Uterine smooth muscle cell (primary cell): ENCODE measurements around the gene KLHL24. TPM values are rescaled to one million over a fixed set of nuclear protein-coding genes. Genes with fewer than 3 reads are reported as not detected.

ENCODE experiments used
- total RNA-seq: library from RNA; depleted of rRNA; stranded (reverse); fragments of >200 nt; gene quantifications from 2 replicates; pipeline ENCODE4 v1.2.3, GENCODE V29; 2014

The KLHL24 gene, protein sequence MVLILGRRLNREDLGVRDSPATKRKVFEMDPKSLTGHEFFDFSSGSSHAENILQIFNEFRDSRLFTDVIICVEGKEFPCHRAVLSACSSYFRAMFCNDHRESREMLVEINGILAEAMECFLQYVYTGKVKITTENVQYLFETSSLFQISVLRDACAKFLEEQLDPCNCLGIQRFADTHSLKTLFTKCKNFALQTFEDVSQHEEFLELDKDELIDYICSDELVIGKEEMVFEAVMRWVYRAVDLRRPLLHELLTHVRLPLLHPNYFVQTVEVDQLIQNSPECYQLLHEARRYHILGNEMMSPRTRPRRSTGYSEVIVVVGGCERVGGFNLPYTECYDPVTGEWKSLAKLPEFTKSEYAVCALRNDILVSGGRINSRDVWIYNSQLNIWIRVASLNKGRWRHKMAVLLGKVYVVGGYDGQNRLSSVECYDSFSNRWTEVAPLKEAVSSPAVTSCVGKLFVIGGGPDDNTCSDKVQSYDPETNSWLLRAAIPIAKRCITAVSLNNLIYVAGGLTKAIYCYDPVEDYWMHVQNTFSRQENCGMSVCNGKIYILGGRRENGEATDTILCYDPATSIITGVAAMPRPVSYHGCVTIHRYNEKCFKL
- total RNA-seq, result 31.2 and 81.4 TPM in 2 replicates

DNA sequence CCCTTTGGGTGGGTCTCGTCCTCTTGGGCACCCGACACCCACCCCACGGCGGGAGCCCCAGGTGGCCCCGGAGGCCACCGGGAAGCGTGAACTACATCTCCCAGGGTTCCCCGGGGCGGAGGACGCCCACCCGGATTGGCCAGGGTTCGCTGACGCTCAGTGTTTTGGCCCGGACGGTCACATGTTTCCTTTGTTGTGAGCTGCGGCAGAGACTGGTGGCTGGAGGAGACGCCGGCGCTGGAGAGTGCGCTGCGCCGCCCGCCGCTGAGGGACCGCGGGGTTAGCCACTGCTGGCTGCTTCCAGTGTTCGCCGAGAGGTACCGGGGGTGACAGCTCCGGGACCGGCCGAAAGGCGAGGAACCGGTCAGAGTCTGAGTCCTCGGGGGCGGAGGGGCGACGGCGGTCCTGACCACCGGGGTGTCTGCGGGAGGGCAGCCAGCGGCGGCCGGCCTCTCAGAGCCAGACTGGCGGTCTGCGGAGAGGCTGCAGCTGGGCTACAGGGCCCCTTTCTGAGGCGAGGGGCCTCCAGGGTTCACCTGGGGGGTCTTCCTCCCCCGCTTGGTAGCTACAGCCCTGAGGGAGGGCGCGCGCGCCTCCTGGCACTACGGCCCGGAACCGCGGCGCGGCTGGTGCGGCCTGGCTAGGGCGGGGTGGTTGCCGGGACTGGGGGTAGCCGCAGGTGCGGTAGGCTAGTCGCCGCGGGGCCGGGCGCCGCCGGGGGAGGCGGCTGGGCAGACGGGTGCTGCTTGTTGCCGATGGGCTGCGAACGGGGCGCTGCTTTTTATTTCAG lies at the start of gene KLHL24:
Gene KLHL24 (plus strand): TSS at position 193 of the 790 bp plus-strand sequence. CDS start 14,734 bp downstream, outside the sequence.

DNA sequence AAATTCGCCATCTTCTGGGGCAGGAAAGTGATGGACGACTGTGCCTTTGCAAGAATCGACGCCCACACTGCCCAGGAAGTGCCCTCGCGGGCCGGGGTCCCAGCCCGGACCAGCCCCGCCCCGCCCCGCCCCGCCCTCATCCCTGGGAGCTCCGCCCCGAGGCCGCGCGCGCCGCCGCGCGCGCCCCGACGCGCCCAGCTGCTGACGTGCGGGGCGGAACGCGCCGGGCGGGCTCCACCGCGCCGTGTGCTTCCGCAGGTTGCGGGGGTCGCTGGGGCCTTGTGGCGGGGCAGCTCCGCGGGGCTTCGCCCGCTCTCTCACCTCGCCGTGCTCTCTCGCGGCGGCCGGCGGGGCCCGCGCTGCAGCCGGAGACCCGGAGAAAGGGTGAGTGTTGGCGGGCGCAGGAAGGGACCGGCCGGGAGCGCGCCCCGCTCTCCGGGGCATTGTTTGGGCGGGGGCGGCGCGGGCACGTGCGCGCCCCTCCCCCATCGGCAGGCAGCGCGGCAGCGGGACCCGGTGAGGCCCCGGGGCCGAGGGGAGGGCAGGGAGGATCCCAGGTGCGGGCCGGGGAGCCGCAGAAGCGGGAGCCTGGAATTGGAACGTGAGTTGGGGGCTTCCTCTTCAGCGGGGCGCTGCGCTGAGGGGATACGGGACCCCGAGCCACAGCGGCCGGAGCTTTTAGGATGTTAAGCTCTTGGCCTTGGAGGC lies 62.3 kb downstream of the KLHL24 start, which contains the start of gene YEATS2:
Gene YEATS2 (plus strand): TSS at position 188 of the 708 bp plus-strand sequence. CDS start 17,366 bp downstream, outside the sequence.

Other genes starting within 250 kb of the KLHL24 start
- gene MCF2L2, start 207.0 kb upstream of the KLHL24 start, total RNA-seq, result 0.66 and 1.9 TPM in 2 replicates
- under 0.01 TPM in 2 replicates for gene KLHL6, start 79.9 kb upstream of the KLHL24 start, total RNA-seq
- gene YEATS2, start 62.2 kb downstream of the KLHL24 start, total RNA-seq, result 27.7 and 33.6 TPM in 2 replicates
- gene MAP6D1, start 190.0 kb downstream of the KLHL24 start, total RNA-seq, result 1.2 and 2.5 TPM in 2 replicates
- 30.6 and 48.8 TPM in 2 replicates for gene PARL, start 249.3 kb downstream of the KLHL24 start, total RNA-seq